HG02571 (cell line): ENCODE data around the gene PVALB.

Source experiments
- ATAC-seq: cut with Tn5 transposase; IDR thresholded peaks from one replicate; pipeline ENCODE4 v1.9.1; 2021; ENCODE audit warnings: mild to moderate bottlenecking, moderate library complexity; ENCODE audit not compliant: unreplicated experiment

The PVALB gene

GRCh38 chr22:36775964-36776669 is 40.7 kb downstream of the PVALB start, which contains the start of gene IFT27:
Gene IFT27, minus strand, starts transcription at chr22:36776119. Its CDS starts 412 bp downstream, at chr22:36775707.
- ATAC-seq = peak; percentile 86

- peak; percentile 2 for ATAC-seq
These were observed 41.3 kb downstream of the PVALB start for GRCh38 chr22:36775586-36775963.

GRCh38 chr22:36773935-36774334 is 42.9 kb downstream of the PVALB start:
- no peak for ATAC-seq

- ATAC-seq = no peak
These were observed 44.4 kb downstream of the PVALB start for GRCh38 chr22:36772451-36772850.

- ATAC-seq = no peak
These were observed 45.3 kb downstream of the PVALB start for GRCh38 chr22:36771356-36772063.

- ATAC-seq = no peak
These were observed 46.2 kb downstream of the PVALB start for GRCh38 chr22:36770513-36771231.

GRCh38 chr22:36769541-36770512 is 47.0 kb downstream of the PVALB start:
- no peak for ATAC-seq

- ATAC-seq = no peak
These were observed 48.2 kb downstream of the PVALB start for GRCh38 chr22:36768616-36769015.

- ATAC-seq = no peak
These were observed 48.7 kb downstream of the PVALB start for GRCh38 chr22:36768141-36768540.

- no peak for ATAC-seq
These were observed 49.6 kb downstream of the PVALB start for GRCh38 chr22:36767035-36767775.

GRCh38 chr22:36765943-36766450 is 50.8 kb downstream of the PVALB start:
- no peak for ATAC-seq

GRCh38 chr22:36765131-36765942 is 51.5 kb downstream of the PVALB start:
- ATAC-seq = no peak

GRCh38 chr22:36764641-36765040 is 52.2 kb downstream of the PVALB start:
- ATAC-seq = no peak

- ATAC-seq = no peak
These were observed 52.8 kb downstream of the PVALB start for GRCh38 chr22:36764060-36764459.

- no peak for ATAC-seq
These were observed 53.3 kb downstream of the PVALB start for GRCh38 chr22:36763576-36763975.

GRCh38 chr22:36762687-36763260 is 54.1 kb downstream of the PVALB start:
- ATAC-seq = no peak

- ATAC-seq = no peak
These were observed 55.1 kb downstream of the PVALB start for GRCh38 chr22:36761553-36762240.

GRCh38 chr22:36760786-36761185 is 56.0 kb downstream of the PVALB start:
- ATAC-seq = no peak
